Esophagus (tissue), 2 donors: ENCODE data around the gene OSR1. TPM values are rescaled to one million over a fixed set of nuclear protein-coding genes. Genes with fewer than 3 reads are reported as not detected.

Experiments
- H3K27ac ChIP-seq, 2 donors: one replicate each; pipeline ENCODE4 v1.5.1; 2013; ENCODE audit warnings: low read depth in 2 of 2, mild to moderate bottlenecking in 2 of 2, inconsistent platforms in 1 of 2, low read length in 1 of 2, moderate library complexity in 1 of 2
- H3K27me3 ChIP-seq, 2 donors: one replicate each; pipeline ENCODE4 v1.6.1; 2013; ENCODE audit warnings: low read length in 2 of 2, control low read depth in 1 of 2, mild to moderate bottlenecking in 1 of 2; ENCODE audit not compliant: insufficient read depth in 2 of 2, control insufficient read depth in 1 of 2
- H3K36me3 ChIP-seq, 2 donors: one replicate each; pipeline ENCODE4 v1.6.1; 2013; ENCODE audit warnings: low read length in 1 of 2; ENCODE audit not compliant: control insufficient read depth in 2 of 2, insufficient read depth in 2 of 2
- H3K4me1 ChIP-seq, 2 donors: one replicate each; pipeline ENCODE4 v1.6.1; 2013; ENCODE audit warnings: low read length in 1 of 2; ENCODE audit not compliant: control insufficient read depth in 2 of 2, insufficient read depth in 2 of 2
- H3K4me3 ChIP-seq, 2 donors: one replicate each; pipeline ENCODE4 v1.5.1; 2013; ENCODE audit warnings: low read length in 2 of 2, mild to moderate bottlenecking in 2 of 2, low read depth in 1 of 2, moderate library complexity in 1 of 2
- H3K9me3 ChIP-seq, 2 donors: one replicate each; pipeline ENCODE4 v1.6.1; 2013; ENCODE audit warnings: mild to moderate bottlenecking in 2 of 2, low read depth in 1 of 2, low read length in 1 of 2, moderate library complexity in 1 of 2; ENCODE audit not compliant: control insufficient read depth in 2 of 2, insufficient read depth in 1 of 2
- WGBS, 2 donors: extraction: QIAGEN DNeasy Blood & Tissue Kit; methylation state at CpG; one replicate each; pipeline ENCODE4 v1.1.7; 2013; 5-methylcytosine and 5-hydroxymethylcytosine counted together
- polyA plus RNA-seq, 2 donors: library from polyadenylated mRNA; stranded (reverse); fragments of 200-250 nt; gene quantifications; one replicate each; pipeline ENCODE4 v1.2.3, GENCODE V29; 2013
- donor health status: healthy with polysubstance abuse.
- donor health status: Bipolar disorder and iron deficiency.

Gene OSR1
- polyA plus RNA-seq, 2 donors: 1.1 to 1.7 TPM

DNA sequence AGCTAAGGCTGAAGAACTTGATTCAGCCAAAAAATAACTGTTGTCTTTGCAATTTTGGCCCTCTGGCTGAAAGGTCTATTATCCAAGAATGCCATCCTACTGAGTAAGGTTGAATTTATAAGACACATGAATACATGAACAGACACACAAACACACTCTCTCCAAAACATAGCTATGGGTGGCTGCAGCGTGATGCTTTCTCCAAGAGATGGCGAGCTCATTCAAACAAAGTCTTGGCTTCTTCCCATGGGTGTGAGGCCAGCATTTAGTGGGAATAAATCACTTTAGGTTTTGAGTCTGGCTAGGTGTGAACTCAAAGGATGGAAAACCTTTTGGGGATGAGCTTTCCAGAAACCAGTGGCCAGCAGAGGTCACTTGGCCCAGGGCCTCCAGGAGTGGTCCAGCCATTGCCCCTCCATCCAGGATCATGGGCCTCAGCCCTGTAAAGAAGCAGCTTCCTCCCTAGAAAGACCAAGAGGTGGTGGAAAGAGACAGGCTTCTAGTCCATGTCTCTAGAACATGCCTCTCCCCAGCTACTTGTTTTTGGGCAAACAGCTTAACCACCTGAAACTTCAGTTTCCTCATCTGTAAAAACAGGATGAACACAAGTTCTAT is 11.0 kb upstream of the OSR1 start:
- Histone ChIP-seq H3K36me3 (no peaks in the 10 kb centered on the region), H3K4me1 (no peaks in the 10 kb centered on the region), H3K4me3 (no peak overlapping the region), H3K9me3 (no peaks in the 10 kb centered on the region), H3K27me3 (no peaks in the 10 kb centered on the region), H3K27ac (no peak overlapping the region)
- WGBS, 2 donors: 69 to 78% methylated on average over 2 of the region's 2 CpGs

DNA sequence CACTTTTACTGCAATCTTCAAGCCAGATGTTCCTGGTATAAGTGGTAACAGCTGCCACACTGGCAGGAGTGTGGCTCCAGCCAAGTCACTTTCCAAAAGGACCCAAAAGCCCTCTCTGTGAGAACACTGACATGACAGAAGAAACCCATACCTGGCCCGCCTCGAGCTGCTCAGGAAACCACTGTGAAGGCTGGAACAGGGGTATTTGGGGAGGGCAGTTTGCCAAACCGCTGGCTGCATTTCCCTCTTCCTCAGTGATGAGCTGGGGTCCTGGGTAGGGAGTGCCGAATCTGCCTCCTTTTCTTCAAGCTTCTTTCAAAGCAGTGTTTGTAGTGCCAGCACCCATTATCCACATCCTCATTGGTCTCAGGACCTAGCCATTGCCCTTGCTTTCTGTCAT is 10.3 kb upstream of the OSR1 start:
- Histone ChIP-seq H3K4me3 (no peak overlapping the region), H3K9me3 (no peaks in the 10 kb centered on the region), H3K36me3 (no peaks in the 10 kb centered on the region), H3K4me1 (no peaks in the 10 kb centered on the region), H3K27ac (no peak overlapping the region), H3K27me3 (no peaks in the 10 kb centered on the region)
- WGBS, 2 donors: 81% methylated on average over 4 of the region's 4 CpGs

DNA sequence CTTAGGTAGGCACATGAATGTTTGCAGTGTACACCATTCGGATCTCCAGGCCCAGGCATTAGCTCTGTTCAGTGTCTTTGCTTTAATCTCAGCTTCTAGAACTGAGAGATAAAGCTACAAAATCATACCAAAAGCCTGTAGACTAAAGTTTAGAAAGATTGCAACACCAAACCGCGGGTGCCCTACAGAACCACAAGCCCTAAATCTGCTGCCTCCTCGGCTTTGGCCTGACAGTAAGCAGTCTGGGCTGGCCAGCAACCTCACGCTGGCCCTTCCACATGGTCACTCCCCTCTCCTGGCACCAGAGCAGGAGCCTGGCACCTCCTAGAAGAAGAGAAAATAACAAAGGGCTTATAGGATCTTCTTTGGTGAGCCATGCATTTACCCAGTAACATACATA is 8.9 kb upstream of the OSR1 start:
- H3K4me1 ChIP-seq: peaks cover 0 to 3% of the 10 kb centered on the region in 2 donors
- no peaks in the 10 kb centered on the region for H3K36me3 ChIP-seq
- no peak overlapping the region for H3K4me3 ChIP-seq
- 75 to 77% methylated on average over 5 of the region's 5 CpGs for WGBS, 2 donors
- H3K27ac ChIP-seq: no peak overlapping the region
- no peaks in the 10 kb centered on the region for H3K27me3 ChIP-seq
- no peaks in the 10 kb centered on the region for H3K9me3 ChIP-seq

DNA sequence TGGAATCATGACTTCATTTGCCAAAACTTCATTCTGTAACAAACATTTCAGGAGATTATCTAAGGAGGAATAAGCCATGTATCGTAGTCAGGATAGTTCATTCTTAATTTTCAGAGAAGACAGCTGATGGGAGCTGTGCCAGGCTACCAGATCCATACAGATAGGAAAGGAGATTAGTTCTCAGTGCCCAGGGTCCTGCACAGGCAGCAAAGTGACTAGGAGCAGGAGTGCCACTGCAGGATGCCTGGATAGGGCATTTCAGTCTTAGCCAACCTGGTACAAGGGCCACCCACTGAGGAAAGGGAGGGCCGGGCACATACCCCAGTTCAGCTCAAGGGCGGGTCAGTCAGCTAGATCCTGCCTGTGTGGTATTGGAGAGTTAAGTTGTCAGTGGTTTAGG is 6.7 kb upstream of the OSR1 start:
- WGBS, 2 donors: 72 to 90% methylated on average over 3 of the region's 3 CpGs
- Histone ChIP-seq H3K27ac (no peak overlapping the region), H3K27me3 (no peaks in the 10 kb centered on the region), H3K36me3 (no peaks in the 10 kb centered on the region), H3K4me3 (no peak overlapping the region), H3K4me1 (peaks cover 3 to 7% of the 10 kb centered on the region in 2 donors), H3K9me3 (no peaks in the 10 kb centered on the region)

DNA sequence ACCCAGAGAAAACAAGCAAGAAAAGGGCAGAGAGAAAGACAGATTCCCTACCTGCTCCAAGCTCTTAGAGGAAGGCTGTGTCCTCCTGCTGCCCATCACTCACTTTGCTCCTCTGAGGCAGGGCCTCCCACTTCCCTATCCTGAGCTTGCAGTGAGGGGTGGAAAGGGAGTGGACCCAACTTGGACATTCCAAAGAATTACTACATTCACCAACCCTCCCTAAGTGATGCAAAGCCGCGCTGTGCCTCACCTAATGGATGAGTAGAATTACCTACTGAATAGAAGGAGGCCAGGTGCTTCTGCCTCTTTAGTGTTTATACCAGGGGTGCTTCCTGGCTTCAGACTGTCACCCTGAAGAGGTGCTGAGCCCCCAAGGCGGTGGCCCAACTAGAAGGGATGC is 5.6 kb upstream of the OSR1 start:
- WGBS, 2 donors: 68 to 81% methylated on average over 3 of the region's 3 CpGs
- no peak overlapping the region for H3K4me3 ChIP-seq
- H3K27ac ChIP-seq: no peak overlapping the region
- no peaks in the 10 kb centered on the region for H3K36me3 ChIP-seq
- no peaks in the 10 kb centered on the region for H3K27me3 ChIP-seq
- H3K9me3 ChIP-seq: no peaks in the 10 kb centered on the region
- peaks cover 3 to 7% of the 10 kb centered on the region in 2 donors for H3K4me1 ChIP-seq

DNA sequence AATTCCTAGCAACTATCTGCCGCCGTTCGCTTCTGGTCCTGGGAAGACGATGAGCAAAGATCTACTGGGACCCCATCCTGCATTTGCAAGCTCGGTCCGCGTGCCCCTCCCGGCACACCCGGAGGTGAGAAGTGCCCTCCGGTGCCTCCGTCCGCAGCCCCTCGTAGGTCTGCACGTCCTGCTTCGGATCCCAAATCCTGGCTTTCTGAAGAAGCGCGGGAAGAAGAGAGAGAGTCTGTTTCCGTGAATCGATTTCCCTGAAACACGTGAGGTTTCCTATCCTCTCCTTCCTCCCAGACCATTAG is 5.0 kb upstream of the OSR1 start:
- Histone ChIP-seq H3K4me1 (peaks cover 3 to 7% of the 10 kb centered on the region in 2 donors), H3K4me3 (peak overlapping the region; percentile 19 to 72), H3K27ac (no peak overlapping the region), H3K9me3 (no peaks in the 10 kb centered on the region), H3K27me3 (no peaks in the 10 kb centered on the region), H3K36me3 (no peaks in the 10 kb centered on the region)
- WGBS, 2 donors: 2 to 6% methylated on average over 20 of the region's 20 CpGs

DNA sequence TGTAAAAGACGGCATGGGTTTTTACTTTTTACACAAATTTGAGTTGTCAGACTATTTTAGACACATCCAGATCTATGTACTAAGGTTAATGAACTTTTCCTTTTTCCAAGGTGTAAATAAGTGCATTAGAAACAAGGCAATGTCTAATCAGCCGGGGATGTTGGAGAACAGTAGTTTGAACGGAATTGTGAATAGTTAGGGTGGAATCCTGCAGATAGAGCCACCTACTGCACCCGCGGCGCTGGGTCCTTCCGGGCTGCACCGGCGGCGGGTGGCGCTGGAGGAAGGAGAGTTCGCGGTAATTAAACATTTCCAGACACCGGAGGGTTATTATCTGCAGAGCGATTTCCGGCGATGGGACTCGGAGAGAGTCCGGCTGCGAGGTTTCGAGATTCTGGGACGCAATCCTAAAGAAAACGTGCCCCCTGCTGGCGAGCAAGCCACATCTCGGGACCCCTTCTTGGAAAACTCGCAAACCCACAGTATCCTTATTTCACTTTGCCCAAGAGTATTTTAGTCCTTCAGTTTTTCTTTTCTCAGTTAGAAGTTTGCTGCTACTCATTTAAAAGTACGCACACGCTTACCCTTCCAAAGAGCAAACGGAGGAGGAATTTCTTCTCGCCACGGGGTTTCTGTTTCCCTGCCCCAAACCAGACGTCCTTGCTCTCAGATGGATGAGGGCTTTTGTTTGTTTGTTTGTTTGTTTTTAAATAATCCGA is 4.5 kb upstream of the OSR1 start:
- peak overlapping the region in 1 of 2 donors; percentile 37 for H3K27ac ChIP-seq
- H3K9me3 ChIP-seq: no peaks in the 10 kb centered on the region
- H3K4me1 ChIP-seq: peaks cover 3 to 9% of the 10 kb centered on the region in 2 donors
- H3K27me3 ChIP-seq: no peaks in the 10 kb centered on the region
- H3K4me3 ChIP-seq: peak overlapping the region; percentile 59 to 72
- no peaks in the 10 kb centered on the region for H3K36me3 ChIP-seq
- 0 to 1% methylated on average over 33 of the region's 33 CpGs for WGBS, 2 donors

DNA sequence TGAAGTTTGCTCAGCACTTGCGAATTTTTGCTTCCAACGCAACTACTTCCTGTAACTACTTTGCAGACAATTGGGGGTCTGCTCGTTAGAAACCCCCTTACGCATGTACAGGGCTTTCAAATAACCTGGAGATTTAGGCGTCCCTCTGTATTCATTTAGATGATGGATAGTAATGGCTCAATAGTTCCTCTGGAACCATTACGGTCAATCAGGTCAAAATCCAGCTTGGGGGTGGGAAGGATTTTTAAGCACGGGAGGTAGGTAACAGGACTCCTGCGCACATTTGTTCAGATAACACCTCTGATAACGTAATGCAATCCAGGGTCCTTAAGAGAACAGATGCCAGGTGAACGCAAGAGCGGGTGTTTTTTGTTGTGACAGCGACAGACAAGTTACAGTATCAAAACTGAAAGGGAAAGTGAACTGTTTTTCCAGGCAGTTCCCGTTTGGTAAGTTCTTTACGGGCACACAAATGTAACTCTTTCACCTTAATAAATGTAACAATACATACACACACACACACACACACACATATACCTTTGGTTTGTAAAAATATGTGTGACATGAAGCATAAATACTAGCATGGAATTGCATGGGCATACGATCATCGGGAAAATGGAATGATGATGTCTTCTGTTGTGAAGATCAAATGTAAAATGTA is 3.8 kb upstream of the OSR1 start:
- Histone ChIP-seq H3K36me3 (no peaks in the 10 kb centered on the region), H3K4me3 (peak overlapping the region; percentile 66 to 72), H3K4me1 (peaks cover 7 to 16% of the 10 kb centered on the region in 2 donors), H3K27ac (peak overlapping the region in 1 of 2 donors; percentile 37), H3K27me3 (no peaks in the 10 kb centered on the region), H3K9me3 (no peaks in the 10 kb centered on the region)
- 2% methylated on average over 16 of the region's 16 CpGs for WGBS, 2 donors

DNA sequence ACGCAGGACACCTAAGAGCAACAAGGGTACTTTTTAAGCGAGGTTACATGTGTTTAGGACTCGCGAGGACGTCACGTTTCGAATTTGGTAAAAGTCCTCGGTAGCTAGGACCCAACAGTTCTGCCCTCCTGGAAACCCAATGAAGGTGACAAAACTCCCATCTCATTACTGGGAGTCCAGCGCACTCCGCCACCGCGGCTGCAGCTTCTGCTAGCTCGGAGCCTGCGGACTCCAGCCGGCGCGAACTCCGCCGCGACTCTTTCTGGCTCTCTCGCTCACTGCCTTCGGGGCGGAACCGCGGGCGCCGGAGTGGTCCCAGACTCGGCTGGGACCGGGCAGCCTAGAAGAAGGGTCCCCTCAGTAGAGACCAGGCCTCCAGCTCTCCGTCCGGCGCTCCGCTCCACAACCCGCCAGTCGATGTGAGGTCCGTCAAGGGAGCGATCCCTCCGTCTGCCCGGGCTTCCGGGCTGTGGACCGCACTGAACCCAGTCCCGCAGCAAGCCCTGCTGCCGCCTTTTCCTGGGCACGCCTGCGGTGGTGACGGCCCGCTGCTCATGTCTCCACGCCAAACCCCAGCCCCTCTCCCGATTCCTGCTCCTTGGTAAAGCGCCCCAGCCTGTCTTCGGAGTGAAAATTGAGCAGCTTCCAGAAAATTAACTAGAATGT is 3.0 kb upstream of the OSR1 start:
- peaks cover under 1 to 2% of the 10 kb centered on the region in 2 donors for H3K27me3 ChIP-seq
- WGBS, 2 donors: 15 to 17% methylated on average over 47 to 51 of the region's 51 CpGs
- no peaks in the 10 kb centered on the region for H3K9me3 ChIP-seq
- peaks cover 7 to 18% of the 10 kb centered on the region in 2 donors for H3K4me1 ChIP-seq
- no peaks in the 10 kb centered on the region for H3K36me3 ChIP-seq
- H3K4me3 ChIP-seq: peak overlapping the region; percentile 53 to 72
- no peak overlapping the region for H3K27ac ChIP-seq
